ENCODE results near the gene SAMD10.
"Not testable (repeated sequence)": the region's sequence is repeated elsewhere in the genome, so short reads cannot be mapped to it uniquely, and the experiment has no call there.

SAMD10 gene

DNA sequence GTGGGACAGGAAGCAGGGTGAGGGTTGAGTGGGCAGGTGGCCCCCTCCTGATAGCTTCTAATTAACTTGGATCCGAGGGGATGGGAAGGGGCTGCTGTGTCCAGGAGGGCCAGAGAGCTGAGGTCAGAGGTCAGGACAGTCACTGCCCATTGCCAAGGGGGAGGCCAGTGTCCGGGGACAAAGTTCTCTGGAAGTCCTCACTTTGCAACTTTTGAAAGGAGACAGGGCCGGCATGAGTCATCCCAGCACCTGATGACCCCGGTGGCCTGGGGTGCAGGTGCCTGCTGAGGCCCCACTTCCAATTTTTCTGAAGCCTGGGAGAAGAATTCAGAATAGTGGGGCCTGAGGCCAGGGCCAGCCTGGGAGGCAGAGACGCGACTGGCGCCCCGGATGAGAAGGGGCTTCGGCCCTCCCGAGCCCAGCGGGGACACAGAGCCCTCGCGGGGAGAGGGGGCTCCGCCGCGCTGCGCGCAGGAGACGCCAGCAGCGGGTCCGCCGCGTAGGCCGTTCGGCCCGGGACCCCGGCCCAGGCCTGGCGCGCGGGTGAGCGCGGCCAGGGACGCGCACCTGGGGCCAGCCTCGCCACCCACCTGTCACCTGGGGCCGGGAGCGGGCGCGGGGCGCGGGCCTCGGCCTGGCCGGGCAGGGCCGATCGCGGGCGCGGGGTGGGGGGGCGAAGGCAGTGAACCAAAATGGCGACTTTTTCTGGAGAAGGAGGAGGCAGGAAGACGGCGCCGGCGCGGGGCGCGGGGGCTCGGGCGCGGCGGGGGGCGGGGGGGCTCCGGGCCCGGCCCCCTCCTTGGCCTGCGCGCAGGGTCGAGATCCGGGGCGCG is 10.3 kb downstream of the SAMD10 start:
- DNase-seq (ENCODE audit: low spot score): peak; percentile 29

GRCh38 chr20:63968136-63968927 is 11.1 kb downstream of the SAMD10 start:
- DNase-seq (ENCODE audit: low spot score): no peak

- no peak for DNase-seq (ENCODE audit: low spot score)
These were observed 11.9 kb downstream of the SAMD10 start for GRCh38 chr20:63967330-63968135.

DNA sequence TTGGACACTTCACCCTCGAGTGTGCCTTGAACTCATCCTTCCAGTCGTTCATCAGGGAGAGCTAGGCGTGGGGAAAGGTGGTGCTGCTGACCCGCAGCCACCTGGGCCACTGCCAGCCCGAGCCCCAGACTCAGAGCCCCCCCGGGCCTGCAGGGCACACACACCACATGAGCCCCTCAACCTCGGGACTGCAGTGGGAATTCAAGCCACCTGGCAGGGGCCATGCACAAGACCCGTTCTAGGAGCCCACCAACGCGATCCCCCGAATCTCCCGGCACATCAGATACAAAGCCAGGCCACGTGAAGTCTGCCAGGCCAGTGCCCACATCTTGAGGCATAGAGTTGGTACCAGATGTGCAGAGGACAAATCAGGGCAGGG is 12.5 kb downstream of the SAMD10 start:
- DNase-seq (ENCODE audit: low spot score): no peak

DNA sequence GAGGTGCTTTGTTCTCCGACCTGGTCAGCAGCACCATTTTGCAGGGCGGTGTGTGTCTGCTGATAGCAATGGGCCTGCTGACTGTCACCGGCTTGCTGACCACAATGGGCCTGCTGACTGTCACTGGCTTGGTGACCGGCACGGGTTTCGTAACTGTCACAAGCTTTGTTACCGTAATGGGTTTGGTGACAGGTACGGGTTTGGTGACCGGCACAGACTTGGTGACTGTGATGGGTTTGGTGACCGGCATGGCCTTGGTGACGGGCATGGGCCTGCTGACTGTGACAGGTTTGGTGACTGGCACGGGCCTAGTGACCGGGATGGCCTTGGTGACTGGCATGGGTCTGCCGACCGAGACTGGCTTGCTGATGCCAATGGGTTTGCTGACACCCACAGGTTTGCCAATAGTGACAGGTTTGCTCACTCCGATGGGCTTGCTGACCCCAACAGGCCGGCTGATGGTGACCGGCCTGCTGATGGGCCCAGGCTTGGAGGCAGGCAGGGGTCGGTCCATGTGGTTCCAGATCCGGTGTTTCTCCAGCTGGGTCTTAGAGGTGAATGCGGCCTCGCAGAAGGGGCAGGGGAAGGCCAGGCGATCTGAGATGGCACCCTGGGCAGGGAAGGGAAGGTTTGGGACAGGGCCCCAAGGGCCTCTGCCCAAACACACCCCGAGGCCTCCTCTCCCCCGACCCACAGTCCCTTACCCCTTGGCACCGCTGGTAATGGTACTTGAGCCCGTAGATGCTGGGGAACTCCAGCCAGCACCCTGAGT is 13.1 kb downstream of the SAMD10 start:
- no peak for DNase-seq (ENCODE audit: low spot score)

- no peak for DNase-seq (ENCODE audit: low spot score)
These were observed 15.0 kb downstream of the SAMD10 start for GRCh38 chr20:63964412-63964811.

DNA sequence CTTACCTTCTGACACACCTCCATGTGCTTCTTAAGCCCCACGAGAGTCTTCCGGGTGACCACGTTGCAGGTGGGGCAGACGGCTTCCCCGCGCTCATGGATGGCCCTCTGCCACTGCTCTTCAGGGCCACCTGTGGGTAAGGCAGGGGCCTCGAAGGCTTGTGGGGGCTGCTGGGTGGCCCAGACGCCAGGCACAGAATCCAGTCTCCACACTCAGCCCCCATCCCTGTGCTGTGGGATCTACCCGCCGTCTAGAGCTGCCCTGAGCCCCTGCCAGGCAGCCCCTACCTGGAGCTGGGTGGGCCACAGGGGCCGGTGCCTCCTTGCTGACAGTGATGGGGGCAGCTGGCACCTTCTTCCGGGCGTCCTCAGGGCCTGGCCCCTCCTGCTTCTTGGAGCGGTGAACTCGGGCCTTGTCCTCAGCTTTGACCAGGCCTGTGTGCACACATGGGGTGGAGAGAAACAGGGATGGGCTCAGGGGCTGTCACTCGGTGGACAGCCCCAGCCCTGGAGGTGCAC is 15.6 kb downstream of the SAMD10 start:
- no peak for DNase-seq (ENCODE audit: low spot score)

GRCh38 chr20:63963348-63963741 is 16.1 kb downstream of the SAMD10 start:
- DNase-seq (ENCODE audit: low spot score): no peak

DNA sequence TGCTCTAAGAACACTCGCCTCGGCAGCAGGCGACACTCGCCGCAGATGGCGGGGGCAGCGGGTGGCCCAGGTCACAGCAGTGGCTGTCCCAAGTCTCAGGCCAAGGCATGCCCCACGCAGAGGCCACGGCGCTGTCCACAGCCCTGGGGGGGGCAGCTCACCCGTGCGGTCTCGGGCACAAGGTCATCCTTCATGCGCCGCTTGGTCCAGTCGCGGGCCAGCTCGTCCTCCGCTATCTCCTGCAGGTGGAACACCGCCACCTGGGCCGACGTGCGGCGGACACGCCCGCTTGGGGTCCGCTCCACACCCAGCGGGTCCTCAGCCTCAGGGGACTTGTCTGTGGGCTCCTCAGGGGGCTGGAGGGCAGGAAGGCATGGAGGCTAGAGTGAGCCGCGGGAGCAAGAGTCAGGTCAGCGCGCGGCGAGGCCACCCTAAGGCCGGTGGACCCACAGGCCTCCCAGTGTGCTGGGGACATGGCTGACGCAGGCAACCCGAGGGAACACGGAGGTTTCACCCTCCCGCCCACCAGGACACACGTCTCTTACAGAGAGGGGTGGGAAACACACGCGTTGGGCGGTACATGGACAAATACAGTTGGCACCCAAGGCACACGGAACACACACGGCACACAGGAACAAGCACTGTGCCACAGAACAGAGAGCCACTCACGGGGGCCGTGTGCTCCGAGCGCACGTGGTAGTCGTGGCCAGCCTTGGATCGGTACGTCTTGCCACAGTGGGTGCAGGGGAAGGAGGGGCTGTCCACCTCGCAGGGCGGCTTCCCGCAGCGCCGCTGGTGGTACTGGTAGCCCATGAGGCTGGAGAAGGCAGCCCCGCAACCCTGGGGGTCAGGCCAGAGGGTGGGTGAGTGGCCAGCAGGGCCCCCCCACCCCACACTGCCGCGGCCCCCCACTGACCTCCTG is 16.8 kb downstream of the SAMD10 start:
- DNase-seq (ENCODE audit: low spot score): no peak

DNA sequence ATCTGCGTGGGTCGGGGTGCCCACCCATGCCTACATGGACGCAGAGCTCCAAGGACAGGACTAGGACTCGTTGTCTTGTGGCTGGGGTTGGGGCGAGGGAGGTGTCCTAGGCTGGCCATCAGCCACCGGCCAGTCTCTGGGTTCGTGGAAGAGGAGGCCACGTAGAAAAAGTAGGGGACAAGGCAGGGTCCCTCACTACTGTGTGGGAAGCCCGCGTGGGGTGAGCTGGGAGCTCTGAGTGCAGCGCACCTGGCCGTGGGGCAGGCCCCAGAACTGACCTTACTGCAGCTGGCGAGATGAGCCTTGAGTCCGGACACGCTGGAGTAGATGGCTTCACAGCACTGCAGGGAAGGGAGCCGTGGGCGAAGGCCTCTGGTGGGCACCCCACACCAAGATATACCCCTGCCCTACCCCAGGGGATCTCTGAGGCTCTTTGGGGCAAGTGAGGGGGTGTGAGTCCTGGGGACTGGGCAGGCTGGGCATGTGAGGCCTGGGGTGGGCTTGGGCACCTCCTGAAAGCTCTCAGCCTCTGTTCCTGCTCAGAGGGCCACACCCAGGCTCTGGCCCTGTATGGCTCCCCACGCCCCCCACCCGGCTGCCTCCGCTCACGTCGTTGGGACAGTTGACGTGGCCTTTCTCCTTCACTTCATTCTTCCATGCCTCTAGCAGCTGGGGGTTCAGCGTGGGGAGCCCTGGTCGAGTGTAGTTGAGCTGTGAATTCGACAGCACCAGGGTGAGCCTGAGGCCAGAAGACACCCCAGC is 17.6 kb downstream of the SAMD10 start:
- no peak for DNase-seq (ENCODE audit: low spot score)

DNA sequence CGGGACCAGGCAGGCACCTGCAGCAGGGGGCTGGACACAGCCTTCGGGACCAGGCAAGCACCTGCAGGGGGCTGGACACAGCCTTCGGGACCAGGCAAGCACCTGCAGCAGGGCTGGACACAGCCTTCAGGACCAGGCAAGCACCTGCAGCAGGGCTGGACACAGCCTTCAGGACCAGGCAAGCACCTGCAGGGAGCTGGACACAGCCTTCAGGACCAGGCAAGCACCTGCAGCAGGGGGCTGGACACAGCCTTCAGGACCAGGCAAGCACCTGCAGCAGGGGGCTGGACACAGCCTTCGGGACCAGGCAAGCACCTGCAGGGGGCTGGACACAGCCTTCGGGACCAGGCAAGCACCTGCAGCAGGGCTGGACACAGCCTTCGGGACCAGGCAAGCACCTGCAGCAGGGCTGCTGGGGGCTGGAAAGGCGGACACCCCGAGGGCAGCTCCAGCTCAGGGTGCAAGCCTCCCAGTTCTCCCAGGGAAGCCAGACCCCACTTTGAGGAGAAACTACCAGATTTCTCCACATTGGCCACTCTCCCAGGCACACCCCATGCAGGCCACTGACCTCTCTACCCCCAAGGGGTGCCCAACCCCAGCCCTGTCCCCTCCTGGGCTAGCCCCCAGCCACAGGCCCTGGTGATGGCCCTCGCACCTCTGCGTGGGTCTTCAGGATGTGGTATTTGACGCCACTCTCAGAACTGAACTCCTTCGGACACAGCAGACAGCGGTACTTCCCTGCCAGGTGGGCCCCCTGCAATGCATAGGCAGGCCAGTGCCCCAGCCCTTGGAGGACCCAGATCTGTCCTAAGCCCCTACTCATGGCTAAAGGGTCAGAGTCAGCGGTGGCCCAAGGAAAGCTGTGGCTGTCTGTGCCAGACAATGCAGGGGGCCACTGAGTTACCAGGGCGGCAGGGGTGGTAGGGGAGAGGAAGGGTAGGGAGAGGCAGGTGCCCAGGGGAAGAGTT is 18.5 kb downstream of the SAMD10 start:
- not testable (repeated sequence) for DNase-seq (ENCODE audit: low spot score)

GRCh38 chr20:63959699-63960075 is 19.8 kb downstream of the SAMD10 start:
- no peak for DNase-seq (ENCODE audit: low spot score)

- no peak for DNase-seq (ENCODE audit: low spot score)
These were observed 20.3 kb downstream of the SAMD10 start for GRCh38 chr20:63958964-63959698.

GRCh38 chr20:63958471-63958870 is 21.0 kb downstream of the SAMD10 start:
- no peak for DNase-seq (ENCODE audit: low spot score)

DNA sequence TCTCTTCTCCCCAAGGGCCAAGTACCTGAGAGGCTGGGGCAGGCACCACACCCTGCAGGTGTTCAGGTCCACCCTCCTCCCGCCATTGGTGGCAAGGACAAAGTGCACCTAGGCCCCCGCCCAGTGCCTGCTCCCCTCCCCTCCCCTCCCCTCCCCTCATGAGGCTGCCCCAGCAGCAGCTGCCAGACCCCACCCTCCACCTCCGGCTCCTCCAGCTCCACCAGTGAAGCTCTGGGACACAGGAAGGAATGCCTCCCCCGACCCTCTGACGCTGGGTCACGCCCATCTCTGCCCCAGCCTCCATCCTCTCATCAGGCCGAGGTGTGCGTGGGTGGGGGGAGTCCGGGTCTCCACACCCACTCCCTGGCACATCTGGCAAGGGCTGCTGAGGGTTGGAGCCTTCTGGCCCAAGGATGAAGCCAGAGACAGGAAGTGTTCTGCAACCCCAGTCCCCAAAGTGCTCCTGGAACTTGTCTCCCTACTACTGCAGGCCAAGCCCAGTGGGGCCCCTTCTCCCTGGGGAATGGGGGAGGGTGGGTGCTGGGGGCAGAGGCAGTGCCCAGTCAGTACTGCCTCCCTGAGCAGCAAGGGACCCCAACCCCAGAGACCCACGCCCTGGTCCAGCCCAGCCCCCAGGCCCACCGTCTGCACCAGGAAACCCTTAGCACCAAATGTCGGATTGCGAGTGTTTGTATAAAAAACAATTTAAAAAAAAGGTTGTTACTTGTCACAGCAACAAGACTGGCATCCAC is 21.6 kb downstream of the SAMD10 start:
- no peak for DNase-seq (ENCODE audit: low spot score)

DNA sequence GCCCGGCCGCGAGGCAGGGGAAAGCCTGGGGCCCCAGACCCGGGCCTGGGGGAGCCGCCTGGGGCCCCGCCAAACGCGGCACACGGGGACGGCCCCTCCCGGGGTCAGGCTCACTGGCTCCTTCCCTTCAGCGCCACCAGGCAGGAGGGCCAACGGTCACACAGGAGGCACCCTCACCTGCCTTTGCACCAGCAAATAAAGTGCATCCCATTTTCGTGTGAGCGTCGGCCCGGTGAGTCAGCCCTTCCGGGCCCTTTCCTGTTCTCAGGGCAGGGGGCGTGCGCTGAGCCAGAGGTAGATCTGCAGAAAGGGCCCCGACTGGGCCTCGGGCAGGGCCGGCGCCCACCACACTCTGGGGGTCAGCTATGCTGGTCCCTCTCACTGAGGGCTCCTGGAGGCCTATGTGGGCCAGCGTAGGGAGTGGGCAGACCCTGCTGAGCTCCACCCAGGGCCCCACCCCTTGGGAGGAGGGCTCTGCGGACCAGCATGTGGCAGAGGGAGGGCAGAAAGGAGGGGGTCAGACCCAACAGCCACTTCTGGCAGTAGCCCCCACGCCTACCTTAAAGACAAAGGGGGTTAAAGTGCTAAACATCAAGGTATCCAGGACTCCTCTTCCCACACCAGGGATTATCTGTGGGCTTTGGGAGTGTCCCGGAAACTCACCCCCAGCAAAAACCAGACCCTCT is 22.3 kb downstream of the SAMD10 start:
- DNase-seq (ENCODE audit: low spot score): peak; percentile 72

- DNase-seq (ENCODE audit: low spot score): no peak
These were observed 22.8 kb downstream of the SAMD10 start for GRCh38 chr20:63956664-63957003.

Data from CD4-positive, alpha-beta T cell treated with Interleukin-2 at 100 ng/mL for 4 hours (primary cell).